GM12873 (cell line): Measurements from ENCODE around the gene PRR5L.

Experiments
- CTCF ChIP-seq: IDR thresholded peaks from 2 replicates; pipeline ENCODE4 v1.5.1; 2012; ENCODE audit warnings: low read depth, mild to moderate bottlenecking, moderate library complexity, low read length, control low read depth; ENCODE audit not compliant: insufficient read depth; ENCODE audit errors: missing control alignments

Gene PRR5L

DNA sequence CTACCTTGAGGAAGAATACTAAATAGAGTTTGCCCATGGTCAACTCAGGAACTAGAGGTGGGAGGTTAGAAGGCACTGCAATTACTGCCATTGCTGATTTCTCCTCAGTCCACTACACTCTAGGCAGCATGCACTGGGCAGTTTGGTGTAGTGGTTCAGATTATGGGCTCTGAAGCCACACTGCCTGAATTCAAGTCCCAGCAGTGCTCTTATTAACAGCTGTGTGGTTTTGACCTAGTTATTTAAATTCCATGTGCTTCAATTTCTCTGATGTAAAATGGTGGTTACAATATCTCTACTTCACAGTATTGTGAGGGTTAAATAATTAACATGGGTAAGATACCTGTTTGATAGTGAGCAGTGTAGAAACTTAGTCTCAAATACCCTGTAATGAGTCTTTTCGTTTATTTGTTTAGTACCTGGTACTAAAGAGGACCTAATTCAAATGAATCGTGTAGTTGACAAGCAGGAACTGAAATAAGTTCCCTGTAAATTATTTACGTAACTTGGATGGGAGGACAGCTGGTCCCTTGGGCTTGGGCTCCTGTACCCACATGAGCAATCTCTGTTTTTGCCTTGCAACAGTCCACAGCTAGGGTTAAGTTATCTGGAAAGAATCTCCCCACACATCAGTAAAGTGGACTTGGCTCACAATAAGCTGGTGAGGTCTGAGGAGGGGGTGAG lies 17.8 kb downstream of the PRR5L start:
- no peak for TF ChIP-seq CTCF

DNA sequence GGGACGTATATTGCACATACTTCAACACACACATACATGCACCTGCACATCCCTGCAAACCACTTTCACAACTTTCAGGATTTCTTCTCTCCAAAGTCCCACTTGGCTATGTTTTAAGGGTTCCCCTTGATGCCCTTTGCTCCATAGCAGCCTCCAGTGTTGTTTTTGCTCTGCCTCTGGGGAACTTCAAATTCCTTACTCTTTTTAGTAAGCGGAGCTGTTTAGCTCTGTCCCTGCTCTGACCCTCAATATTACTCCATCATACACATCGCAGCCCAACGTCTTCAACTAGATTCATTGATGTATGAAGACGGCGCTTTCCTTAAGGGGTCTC lies 18.3 kb downstream of the PRR5L start:
- TF ChIP-seq CTCF = no peak

GRCh38 chr11:36316049-36316448 lies 20.0 kb downstream of the PRR5L start:
- no peak for TF ChIP-seq CTCF

DNA sequence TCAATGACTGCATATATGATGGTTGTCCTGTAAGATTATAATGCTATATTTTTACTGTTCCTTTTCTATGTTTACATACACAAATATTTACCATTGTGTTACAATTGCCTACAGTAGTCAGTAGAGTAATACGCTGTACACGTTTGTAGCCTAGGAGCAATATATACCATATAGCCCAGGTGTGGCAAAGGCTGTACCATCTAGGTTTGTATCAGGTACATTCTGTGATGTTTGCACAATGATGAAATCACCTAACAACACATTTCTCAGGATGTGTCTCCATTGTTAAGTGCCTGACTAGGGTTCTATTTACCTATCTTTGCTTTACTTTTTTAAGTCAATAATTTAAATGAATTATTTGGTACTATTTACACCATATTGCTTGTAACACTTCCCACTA lies 21.9 kb downstream of the PRR5L start:
- no peak for TF ChIP-seq CTCF

DNA sequence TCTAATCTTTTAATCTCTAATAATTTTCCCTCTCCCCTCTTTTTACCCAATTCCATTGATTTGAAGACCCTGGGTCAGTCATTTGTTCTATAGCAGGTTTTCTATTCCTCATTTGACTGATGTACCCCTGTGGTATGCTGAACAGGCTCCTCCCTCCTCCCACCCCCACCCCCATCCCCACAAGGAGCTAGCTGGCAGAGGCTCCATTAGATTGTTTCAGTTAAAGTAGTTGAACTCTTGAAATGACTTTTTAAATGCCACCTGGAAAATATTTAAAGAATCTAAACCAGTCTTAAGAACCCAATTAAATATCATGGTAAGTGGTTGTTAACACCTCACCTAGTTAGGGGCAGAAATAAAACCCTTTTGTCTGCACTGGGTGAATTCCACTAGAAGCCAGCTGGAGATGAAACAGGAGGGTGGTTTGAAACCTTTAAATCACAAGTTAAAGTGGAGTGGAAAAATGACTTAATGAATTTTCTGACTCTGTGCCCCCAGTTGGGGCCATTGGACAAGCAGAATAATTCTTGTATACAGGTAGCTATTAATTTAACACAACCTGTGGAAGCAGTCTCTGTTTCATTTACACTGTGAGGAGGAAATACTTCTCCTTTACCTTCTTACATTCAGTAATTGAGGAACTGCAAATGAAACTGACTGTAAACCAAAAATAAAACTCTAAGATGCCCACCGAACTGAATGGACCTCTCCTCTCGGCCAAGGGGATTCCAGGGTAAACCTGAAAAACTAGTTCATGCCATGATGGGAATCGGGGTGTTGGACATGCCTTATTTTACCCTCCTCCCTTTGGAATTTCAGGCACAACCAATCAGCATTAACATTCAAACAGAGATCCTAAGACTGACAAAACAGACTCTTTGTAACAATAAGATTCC lies 30.7 kb downstream of the PRR5L start:
- TF ChIP-seq CTCF = no peak

DNA sequence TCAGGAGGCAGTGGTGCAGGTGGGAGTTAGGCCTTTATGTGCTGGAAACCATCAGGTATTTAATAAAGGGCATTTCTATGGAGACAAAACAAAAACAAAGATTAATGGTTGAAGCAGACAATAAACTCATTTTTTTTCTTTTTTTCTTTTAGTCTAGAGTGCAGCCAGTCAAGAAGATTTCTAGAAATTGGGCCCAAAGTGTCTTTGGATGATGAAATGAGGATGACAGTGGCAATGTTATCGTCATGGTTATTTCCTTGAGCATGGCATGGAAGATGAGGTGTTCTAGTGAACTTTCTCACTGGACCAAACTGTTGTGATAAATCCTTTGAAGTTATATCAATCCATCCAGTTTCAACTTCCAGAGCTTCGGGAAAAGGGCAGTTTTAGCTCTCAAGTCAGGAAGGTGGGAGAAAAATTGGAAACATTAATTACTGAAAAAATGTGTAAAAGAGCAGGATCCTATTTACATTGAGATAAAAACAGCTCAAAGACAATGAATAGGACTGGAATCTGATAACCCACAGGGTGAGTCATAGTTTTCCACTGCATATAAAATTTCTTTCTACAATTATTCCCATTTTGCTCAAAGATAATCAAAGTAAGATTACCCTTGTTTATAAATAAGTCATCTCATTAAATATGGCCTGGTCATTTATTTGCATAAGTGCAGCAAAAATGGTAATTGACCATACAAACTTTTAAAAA lies 33.0 kb downstream of the PRR5L start:
- no peak for TF ChIP-seq CTCF

- no peak for TF ChIP-seq CTCF
Measured at GRCh38 chr11:36330411-36330810, 34.3 kb downstream of the PRR5L start.
